ENCODE results near the gene ARHGEF4.

GRCh38 chr2:131035826-131036231, 199.1 kb downstream of the ARHGEF4 start:
- TF ChIP-seq CTCF (IDR thresholded peaks at IDR 0.05; ENCODE audit: insufficient read depth, low read depth, low read length) (no peak), EZH2 (IDR thresholded peaks at IDR 0.05; ENCODE audit: insufficient read depth, low read length) (no peak)

Data from astrocyte (in vitro differentiated cells and primary cell).